NCI-H1092 (cell line): ENCODE data around the gene COL27A1.

ENCODE experiments used
- DNase-seq: peaks from one replicate; lab custom pipeline; 2025; lab: John Stamatoyannopoulos, UW

The COL27A1 gene

GRCh38 chr9:114149181-114149580 is 6.2 kb upstream of the COL27A1 start:
- no peak for DNase-seq

DNA sequence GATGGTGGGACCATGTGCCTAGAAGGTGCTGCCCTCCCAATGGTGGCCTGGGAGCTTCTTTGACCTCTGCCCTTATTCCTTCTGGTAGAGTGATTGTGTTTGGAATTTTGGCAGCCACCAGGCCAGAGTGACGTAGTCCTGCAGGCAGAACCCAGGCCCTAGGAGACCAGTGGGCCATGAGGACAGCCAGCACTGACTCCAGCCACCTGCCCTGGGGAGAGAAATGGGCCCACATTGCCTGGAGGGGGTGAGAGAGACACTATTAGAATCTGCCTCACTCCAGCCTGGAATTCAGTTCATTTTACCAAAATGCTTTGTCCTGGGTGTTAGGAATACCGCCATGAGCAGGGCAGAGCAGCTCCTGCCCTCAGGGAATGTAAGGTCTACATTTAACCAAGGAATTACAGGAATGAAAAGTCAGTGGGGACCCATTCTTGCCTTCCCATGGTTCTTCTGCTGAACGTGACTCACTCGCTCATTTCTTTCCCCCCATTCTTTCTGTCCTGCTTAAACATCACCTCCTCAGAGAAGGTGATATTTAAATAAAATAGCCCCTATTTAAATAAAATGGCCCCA is 5.5 kb upstream of the COL27A1 start:
- no peak for DNase-seq

DNA sequence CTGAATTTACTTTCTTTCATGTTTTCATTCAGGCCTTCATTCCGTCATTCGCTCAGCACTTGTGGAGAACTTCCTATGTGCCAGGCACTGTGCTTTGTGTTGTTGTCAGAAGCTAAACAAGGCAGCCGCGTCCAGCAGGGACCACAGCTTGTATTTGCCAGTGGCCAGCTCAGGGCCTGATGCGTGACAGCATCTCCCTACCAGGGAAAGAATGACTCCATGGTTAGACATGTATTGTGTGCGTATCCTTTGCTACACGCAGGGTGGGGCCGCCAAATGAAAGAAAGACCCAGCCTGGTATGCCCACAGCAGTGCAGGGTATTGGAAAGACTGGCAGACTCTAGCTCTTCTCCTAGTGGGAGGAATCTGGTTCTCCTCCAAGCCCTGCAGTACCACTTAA is 4.7 kb upstream of the COL27A1 start:
- DNase-seq = no peak

DNA sequence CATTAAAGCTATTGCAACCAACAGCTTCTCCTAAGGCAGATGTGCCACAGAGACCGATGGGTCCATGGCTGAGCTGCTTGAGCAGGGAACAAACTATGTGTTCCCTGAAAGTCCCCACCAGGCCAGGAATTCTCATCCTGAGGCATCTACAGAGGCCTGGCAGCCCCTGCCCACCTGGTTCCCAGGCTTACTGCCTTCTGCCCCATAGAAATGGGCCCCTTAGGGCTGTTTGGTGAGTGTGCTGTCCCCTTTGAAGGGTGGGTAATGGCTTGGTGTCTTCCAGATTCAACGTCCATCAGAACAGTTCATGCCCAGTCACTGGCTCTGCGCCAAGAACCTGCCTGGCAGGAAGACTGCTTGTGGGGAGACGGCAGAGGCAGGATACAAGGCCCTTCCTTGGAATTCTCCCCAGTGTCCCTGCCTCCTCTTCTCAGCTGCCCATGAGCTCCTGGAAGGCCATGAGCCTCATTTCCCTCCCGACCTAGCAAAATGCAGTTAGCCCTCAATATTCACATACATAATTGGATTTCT is 3.8 kb upstream of the COL27A1 start:
- DNase-seq = no peak

GRCh38 chr9:114153761-114154599 is 1.4 kb upstream of the COL27A1 start:
- DNase-seq = no peak

DNA sequence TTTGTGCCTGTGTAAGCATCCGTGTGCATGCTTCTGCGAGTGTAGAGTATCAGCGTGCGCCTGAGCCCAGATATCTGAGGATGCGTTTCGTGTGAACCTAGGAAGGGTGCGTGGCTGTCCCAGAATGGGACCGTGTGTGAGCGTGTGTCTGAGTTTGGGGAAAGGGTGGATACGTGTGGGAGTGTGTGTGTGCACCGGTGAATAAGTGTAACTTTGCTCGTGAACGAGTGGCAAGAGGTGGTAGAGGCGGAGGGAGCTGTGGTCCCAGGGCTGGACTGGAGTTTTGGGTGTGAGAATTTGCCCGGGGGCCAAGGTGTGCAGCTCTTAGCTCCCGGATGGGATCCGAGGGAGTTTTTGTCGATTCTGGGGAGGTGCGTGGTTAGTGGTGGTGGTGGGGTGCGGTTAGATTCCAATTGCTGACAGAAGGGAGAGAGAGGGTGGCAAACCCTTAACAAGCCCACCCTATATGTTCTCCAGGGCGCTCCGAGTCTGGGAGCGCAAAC is 686 bp upstream of the COL27A1 start:
- no peak for DNase-seq

- no peak for DNase-seq
Measured at GRCh38 chr9:114155995-114156656, 789 bp downstream of the COL27A1 start.

- no peak for DNase-seq
Measured at GRCh38 chr9:114156657-114157421, 1.5 kb downstream of the COL27A1 start.

GRCh38 chr9:114157516-114158176 is 2.3 kb downstream of the COL27A1 start:
- DNase-seq = no peak

GRCh38 chr9:114158482-114159130 is 3.3 kb downstream of the COL27A1 start:
- no peak for DNase-seq

DNA sequence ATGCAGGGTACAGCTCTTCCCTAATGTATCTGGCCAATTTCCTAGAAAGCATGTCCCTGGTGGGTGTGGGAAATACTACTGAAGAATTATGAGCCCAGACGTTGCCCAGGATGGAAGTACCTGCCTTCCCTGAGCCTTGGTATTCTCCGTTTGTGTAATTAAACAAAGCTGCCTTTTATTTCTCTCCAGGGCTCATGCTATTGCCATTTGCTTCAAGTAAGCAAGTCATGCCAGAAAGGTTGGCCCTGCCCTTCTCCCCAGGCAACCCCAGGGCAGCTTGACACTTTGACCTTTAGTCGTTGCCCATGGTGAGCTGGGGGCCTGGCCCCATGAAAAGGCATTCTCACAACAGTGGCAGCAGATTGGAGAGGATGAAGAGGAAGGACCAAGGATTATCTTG is 4.4 kb downstream of the COL27A1 start:
- DNase-seq = no peak

- no peak for DNase-seq
Measured at GRCh38 chr9:114161513-114161912, 6.2 kb downstream of the COL27A1 start.

DNA sequence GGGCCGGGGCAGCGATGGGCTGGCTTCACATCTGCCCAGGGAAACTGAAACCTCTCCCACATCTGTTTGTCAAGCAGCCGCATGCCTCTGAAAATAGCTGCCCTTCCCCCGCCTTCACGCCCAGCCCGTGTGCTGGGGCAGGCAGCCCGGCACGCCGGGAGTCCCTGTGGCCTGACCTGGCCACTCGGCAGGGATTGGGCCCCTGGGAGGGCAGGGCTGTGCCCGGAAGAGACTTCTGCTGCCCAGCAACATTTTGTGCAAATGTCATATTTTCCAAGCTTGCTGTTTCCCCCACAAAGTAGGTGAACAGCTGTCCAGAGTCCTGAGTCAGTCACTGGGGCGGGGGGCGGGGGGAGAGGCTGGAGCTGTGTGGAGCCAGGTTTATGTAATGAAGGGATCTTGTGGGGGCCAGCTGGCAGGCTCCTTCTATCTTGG is 8.2 kb downstream of the COL27A1 start:
- DNase-seq = no peak

GRCh38 chr9:114164191-114164794 is 9.0 kb downstream of the COL27A1 start:
- no peak for DNase-seq

DNA sequence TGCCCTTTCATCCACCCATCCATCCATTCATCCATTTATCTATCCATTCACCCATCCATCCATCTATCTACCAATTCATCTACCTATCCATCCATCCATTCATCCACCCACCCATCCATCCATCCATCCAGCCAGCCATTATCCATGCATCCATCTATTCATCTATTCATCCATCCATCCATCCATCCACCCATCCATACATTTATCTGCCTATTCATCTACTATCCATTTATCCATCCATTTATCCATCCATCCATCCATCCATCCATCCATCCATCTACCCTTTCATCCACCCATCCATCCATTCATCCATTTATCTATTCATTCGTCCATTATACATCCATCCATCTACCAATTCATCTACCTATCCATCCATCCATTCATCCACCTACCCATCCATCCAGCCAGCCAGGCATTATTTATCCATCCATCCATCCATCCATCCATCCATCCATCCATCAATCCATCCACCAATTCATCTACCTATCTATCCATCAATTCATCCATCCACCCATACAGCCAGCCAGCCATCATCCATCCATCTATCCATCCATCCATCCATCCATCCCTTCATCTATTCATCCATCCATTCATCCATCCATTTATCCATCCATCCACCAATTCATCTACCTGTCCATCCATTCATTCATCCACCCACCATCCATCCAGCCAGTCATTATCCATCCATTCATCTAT is 10.2 kb downstream of the COL27A1 start:
- no peak for DNase-seq

- no peak for DNase-seq
Measured at GRCh38 chr9:114166103-114166470, 10.8 kb downstream of the COL27A1 start.

GRCh38 chr9:114166614-114167572 is 11.6 kb downstream of the COL27A1 start:
- DNase-seq = no peak

DNA sequence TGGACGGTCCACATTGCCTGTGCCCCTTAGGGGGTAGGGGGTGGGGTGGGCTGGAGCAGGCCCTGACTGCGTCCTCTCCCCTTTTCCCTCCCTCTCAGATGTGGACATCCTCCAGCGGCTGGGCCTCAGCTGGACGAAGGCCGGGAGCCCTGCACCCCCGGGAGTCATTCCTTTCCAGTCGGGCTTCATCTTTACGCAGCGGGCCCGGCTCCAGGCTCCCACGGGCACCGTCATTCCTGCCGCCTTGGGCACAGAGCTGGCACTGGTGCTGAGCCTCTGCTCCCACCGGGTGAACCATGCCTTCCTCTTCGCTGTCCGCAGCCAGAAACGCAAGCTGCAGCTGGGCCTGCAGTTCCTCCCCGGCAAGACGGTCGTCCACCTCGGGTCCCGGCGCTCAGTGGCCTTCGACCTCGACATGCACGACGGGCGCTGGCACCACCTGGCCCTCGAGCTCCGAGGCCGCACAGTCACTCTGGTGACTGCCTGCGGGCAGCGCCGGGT is 12.3 kb downstream of the COL27A1 start:
- DNase-seq = no peak
